ENCODE measurements around the gene MME.
"Not testable (repeated sequence)": the region's sequence is repeated elsewhere in the genome, so short reads cannot be mapped to it uniquely, and the experiment has no call there.

MME gene

DNA sequence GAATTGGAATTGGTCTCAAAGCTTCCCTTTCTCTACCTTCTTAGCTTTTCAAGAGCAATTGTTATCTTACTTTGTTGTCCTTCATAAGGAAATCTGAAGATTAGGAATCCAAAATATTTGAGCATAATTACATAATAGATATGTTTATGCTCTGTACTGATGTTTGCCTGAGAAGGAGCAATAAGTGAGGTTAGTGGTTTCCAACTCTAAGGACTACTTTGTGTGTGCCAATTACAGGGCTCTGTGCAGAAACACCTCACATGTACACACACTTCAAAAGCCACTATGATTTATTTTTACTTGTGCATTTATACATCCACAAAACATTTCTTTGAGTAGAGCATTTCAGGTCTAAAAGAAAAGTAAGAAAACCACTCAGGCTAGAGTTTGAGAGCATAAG lies 49.9 kb downstream of the MME start:
- no peaks in the 10 kb centered on the region for H3K79me1 ChIP-seq (replicated peaks; ENCODE audit: low read length, poor library complexity, severe bottlenecking)
- H3K4me3 ChIP-seq (ENCODE audit: insufficient read depth in 1 of 2, low read depth in 1 of 2, low read length in 2 of 2): no peak overlapping the region
- H3K27ac ChIP-seq (ENCODE audit: low read length, poor library complexity, severe bottlenecking): no peak overlapping the region
- no peak overlapping the region for H4K91ac ChIP-seq (ENCODE audit: low read length)
- H3K23ac ChIP-seq (ENCODE audit: low read length in 2 of 2): no peak overlapping the region
- no peak overlapping the region for H3K4me2 ChIP-seq (ENCODE audit: low read length, poor library complexity, severe bottlenecking)
- H2BK12ac ChIP-seq (ENCODE audit: low read length in 2 of 2): no peak overlapping the region
- no peaks in the 10 kb centered on the region for H3K27me3 ChIP-seq (ENCODE audit: control insufficient read depth in 1 of 2, insufficient read depth in 1 of 2, low read length in 2 of 2)
- no peak overlapping the region for H2AK5ac ChIP-seq (ENCODE audit: low read length, severe bottlenecking)
- peaks cover 0 to 90% of the 10 kb centered on the region in 2 experiments for H3K36me3 ChIP-seq (ENCODE audit: control insufficient read depth in 1 of 2, insufficient read depth in 2 of 2, low read depth in 1 of 2, low read length in 2 of 2)
- H2BK5ac ChIP-seq (ENCODE audit: low read depth, low read length, poor library complexity, severe bottlenecking): no peak overlapping the region
- H3K9me3 ChIP-seq (ENCODE audit: control insufficient read depth, low read length): no peaks in the 10 kb centered on the region
- no peaks in the 10 kb centered on the region for H3K4me1 ChIP-seq (ENCODE audit: control insufficient read depth, insufficient read depth, low read depth, low read length)
- no peak overlapping the region for H2AFZ ChIP-seq (ENCODE audit: low read depth, low read length)
- DNase-seq: peak; percentile 26
- H3K14ac ChIP-seq (ENCODE audit: low read length in 2 of 2): no peak overlapping the region
- no peak overlapping the region for H2BK120ac ChIP-seq (ENCODE audit: low read depth, low read length)
- no peak overlapping the region for H3K9ac ChIP-seq (ENCODE audit: low read length)
- H4K8ac ChIP-seq (ENCODE audit: low read length): no peak overlapping the region
- H2BK15ac ChIP-seq (ENCODE audit: low read depth, poor library complexity, severe bottlenecking): no peak overlapping the region
- H3K18ac ChIP-seq (ENCODE audit: low read depth in 1 of 2, low read length in 2 of 2): no peak overlapping the region
- H3K4ac ChIP-seq (ENCODE audit: low read depth in 1 of 2, low read length in 2 of 2): no peak overlapping the region

DNA sequence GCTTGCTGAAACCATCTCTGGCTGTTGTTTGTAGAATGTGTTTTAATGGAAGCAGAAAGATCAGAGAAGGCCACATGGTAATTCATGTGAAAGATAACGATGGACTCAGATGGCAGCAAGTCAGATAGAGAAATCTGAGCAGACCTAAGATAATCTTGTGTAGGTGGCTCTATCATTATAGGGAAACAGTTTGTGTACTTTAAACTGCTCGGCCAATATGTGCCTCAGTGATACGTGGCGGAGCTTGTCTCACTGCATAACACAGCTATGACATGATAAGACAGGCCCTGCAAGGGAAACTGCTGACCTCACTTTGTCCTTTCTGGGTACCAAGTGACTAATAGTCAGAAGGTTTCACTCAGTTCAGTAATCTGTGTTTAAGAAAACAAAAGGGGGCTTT lies 51.0 kb downstream of the MME start:
- Histone ChIP-seq H3K4me2 (ENCODE audit: low read length, poor library complexity, severe bottlenecking) (no peak overlapping the region), H4K91ac (ENCODE audit: low read length) (no peak overlapping the region), H3K4me3 (ENCODE audit: insufficient read depth in 1 of 2, low read depth in 1 of 2, low read length in 2 of 2) (no peak overlapping the region), H2AK5ac (ENCODE audit: low read length, severe bottlenecking) (no peak overlapping the region), H2AFZ (ENCODE audit: low read depth, low read length) (no peak overlapping the region), H3K23ac (ENCODE audit: low read length in 2 of 2) (no peak overlapping the region), H2BK12ac (ENCODE audit: low read length in 2 of 2) (no peak overlapping the region), H3K27me3 (ENCODE audit: control insufficient read depth in 1 of 2, insufficient read depth in 1 of 2, low read length in 2 of 2) (no peaks in the 10 kb centered on the region), H2BK120ac (ENCODE audit: low read depth, low read length) (no peak overlapping the region), H3K4me1 (ENCODE audit: control insufficient read depth, insufficient read depth, low read depth, low read length) (no peaks in the 10 kb centered on the region), H2BK5ac (ENCODE audit: low read depth, low read length, poor library complexity, severe bottlenecking) (no peak overlapping the region), H3K4ac (ENCODE audit: low read depth in 1 of 2, low read length in 2 of 2) (no peak overlapping the region), H2BK15ac (ENCODE audit: low read depth, poor library complexity, severe bottlenecking) (no peak overlapping the region), H3K18ac (ENCODE audit: low read depth in 1 of 2, low read length in 2 of 2) (peak overlapping the region in 1 of 2 experiments; percentile 77), H3K36me3 (ENCODE audit: control insufficient read depth in 1 of 2, insufficient read depth in 2 of 2, low read depth in 1 of 2, low read length in 2 of 2) (peaks cover 0 to 94% of the 10 kb centered on the region in 2 experiments), H3K9ac (ENCODE audit: low read length) (peak overlapping the region; percentile 84), H3K9me3 (ENCODE audit: control insufficient read depth, low read length) (no peaks in the 10 kb centered on the region), H4K8ac (ENCODE audit: low read length) (no peak overlapping the region), H3K14ac (ENCODE audit: low read length in 2 of 2) (no peak overlapping the region), H3K79me1 (replicated peaks; ENCODE audit: low read length, poor library complexity, severe bottlenecking) (no peaks in the 10 kb centered on the region), H3K27ac (ENCODE audit: low read length, poor library complexity, severe bottlenecking) (no peak overlapping the region)
- 78% methylated on average over 4 of the region's 4 CpGs for WGBS
- DNase-seq: peak; percentile 56

DNA sequence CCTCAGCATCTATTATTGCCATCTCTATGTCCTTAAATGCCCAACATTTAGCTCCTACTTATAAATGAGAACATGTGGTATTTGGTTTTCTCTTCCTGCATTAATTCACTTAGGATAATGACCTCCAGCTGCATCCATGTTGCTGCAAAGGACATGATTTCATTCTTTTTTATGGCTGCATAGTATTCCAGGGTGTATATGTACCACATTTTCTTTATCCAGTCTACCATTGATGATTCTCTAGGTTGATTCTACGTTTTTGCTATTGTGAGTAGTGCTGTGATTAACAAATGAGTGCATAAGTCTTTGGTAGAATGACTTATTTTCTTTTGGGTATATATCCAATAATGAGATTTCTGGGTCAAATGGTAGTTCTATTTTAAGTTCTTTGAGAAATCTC lies 54.2 kb downstream of the MME start:
- not testable (repeated sequence) for H2AK5ac ChIP-seq (ENCODE audit: low read length, severe bottlenecking); H3K23ac ChIP-seq (ENCODE audit: low read length in 2 of 2); H3K14ac ChIP-seq (ENCODE audit: low read length in 2 of 2); H3K27ac ChIP-seq (ENCODE audit: low read length, poor library complexity, severe bottlenecking); H3K4me2 ChIP-seq (ENCODE audit: low read length, poor library complexity, severe bottlenecking); H2BK5ac ChIP-seq (ENCODE audit: low read depth, low read length, poor library complexity, severe bottlenecking); H2BK120ac ChIP-seq (ENCODE audit: low read depth, low read length); H3K4me1 ChIP-seq (ENCODE audit: control insufficient read depth, insufficient read depth, low read depth, low read length); H3K18ac ChIP-seq (ENCODE audit: low read depth in 1 of 2, low read length in 2 of 2); H3K4ac ChIP-seq (ENCODE audit: low read depth in 1 of 2, low read length in 2 of 2); H3K27me3 ChIP-seq (ENCODE audit: control insufficient read depth in 1 of 2, insufficient read depth in 1 of 2, low read length in 2 of 2); H3K9ac ChIP-seq (ENCODE audit: low read length); H4K8ac ChIP-seq (ENCODE audit: low read length); H3K4me3 ChIP-seq (ENCODE audit: insufficient read depth in 1 of 2, low read depth in 1 of 2, low read length in 2 of 2); H2BK12ac ChIP-seq (ENCODE audit: low read length in 2 of 2); H3K9me3 ChIP-seq (ENCODE audit: control insufficient read depth, low read length); H2AFZ ChIP-seq (ENCODE audit: low read depth, low read length); H3K79me1 ChIP-seq (replicated peaks; ENCODE audit: low read length, poor library complexity, severe bottlenecking); DNase-seq; H2BK15ac ChIP-seq (ENCODE audit: low read depth, poor library complexity, severe bottlenecking); H4K91ac ChIP-seq (ENCODE audit: low read length)
- peaks cover 0 to 94% of the 10 kb centered on the region in 2 experiments for H3K36me3 ChIP-seq (ENCODE audit: control insufficient read depth in 1 of 2, insufficient read depth in 2 of 2, low read depth in 1 of 2, low read length in 2 of 2)
- 71% methylated on average over 1 of the region's 1 CpG for WGBS

DNA sequence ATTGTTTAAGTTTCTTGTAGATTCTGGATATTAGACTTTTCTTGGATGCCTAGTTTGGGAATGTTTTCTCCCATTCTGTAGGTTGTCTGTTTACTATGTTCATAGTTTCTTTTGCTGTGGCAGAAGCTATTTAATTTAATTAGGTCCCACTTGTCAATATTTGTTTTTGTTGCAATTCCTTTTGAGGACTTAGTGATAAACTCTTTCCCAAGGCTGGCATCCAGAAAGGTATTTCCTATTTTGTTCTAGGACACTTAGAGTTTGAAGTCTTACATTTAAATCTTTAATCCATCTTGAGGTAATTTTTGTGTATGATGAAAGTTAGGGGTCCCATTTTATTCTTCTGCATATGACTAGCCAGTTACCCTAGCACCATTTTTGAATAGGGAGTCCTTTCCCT lies 54.9 kb downstream of the MME start:
- Histone ChIP-seq H2BK120ac (ENCODE audit: low read depth, low read length) (no peak overlapping the region), H4K91ac (ENCODE audit: low read length) (no peak overlapping the region), H3K4me2 (ENCODE audit: low read length, poor library complexity, severe bottlenecking) (no peak overlapping the region), H3K9me3 (ENCODE audit: control insufficient read depth, low read length) (no peaks in the 10 kb centered on the region), H3K23ac (ENCODE audit: low read length in 2 of 2) (no peak overlapping the region), H4K8ac (ENCODE audit: low read length) (no peak overlapping the region), H3K79me1 (replicated peaks; ENCODE audit: low read length, poor library complexity, severe bottlenecking) (no peaks in the 10 kb centered on the region), H2AK5ac (ENCODE audit: low read length, severe bottlenecking) (no peak overlapping the region), H2AFZ (ENCODE audit: low read depth, low read length) (no peak overlapping the region), H3K36me3 (ENCODE audit: control insufficient read depth in 1 of 2, insufficient read depth in 2 of 2, low read depth in 1 of 2, low read length in 2 of 2) (peaks cover 0 to 94% of the 10 kb centered on the region in 2 experiments), H3K4me3 (ENCODE audit: insufficient read depth in 1 of 2, low read depth in 1 of 2, low read length in 2 of 2) (no peak overlapping the region), H3K14ac (ENCODE audit: low read length in 2 of 2) (no peak overlapping the region), H2BK15ac (ENCODE audit: low read depth, poor library complexity, severe bottlenecking) (no peak overlapping the region), H3K4me1 (ENCODE audit: control insufficient read depth, insufficient read depth, low read depth, low read length) (no peaks in the 10 kb centered on the region), H3K4ac (ENCODE audit: low read depth in 1 of 2, low read length in 2 of 2) (no peak overlapping the region), H3K9ac (ENCODE audit: low read length) (no peak overlapping the region), H3K18ac (ENCODE audit: low read depth in 1 of 2, low read length in 2 of 2) (no peak overlapping the region), H3K27ac (ENCODE audit: low read length, poor library complexity, severe bottlenecking) (no peak overlapping the region), H2BK12ac (ENCODE audit: low read length in 2 of 2) (no peak overlapping the region), H3K27me3 (ENCODE audit: control insufficient read depth in 1 of 2, insufficient read depth in 1 of 2, low read length in 2 of 2) (no peaks in the 10 kb centered on the region), H2BK5ac (ENCODE audit: low read depth, low read length, poor library complexity, severe bottlenecking) (no peak overlapping the region)
- DNase-seq: no peak

Data from mesenchymal stem cell (in vitro differentiated cells and primary cell).